SK-N-SH (cell line): ENCODE results near the gene LCNL1.

Experiments
- CTCF ChIP-seq: fragments of 200-600 bp; sonication (generic); IDR thresholded peaks from 2 replicates; pipeline ENCODE4 v1.6.1; 2017; ENCODE audit warnings: antibody characterized with exemption, mild to moderate bottlenecking, moderate library complexity
- GABPA ChIP-seq: IDR thresholded peaks from 2 replicates; pipeline ENCODE4 v1.4.0; 2012; ENCODE audit warnings: low read depth, mild to moderate bottlenecking
- MXI1 ChIP-seq: IDR thresholded peaks from 2 replicates; pipeline ENCODE4 v1.6.1; 2012; ENCODE audit warnings: mild to moderate bottlenecking, low read depth, low read length, improper control_type of control experiment
- TF ChIP-seq, protein P1 (sequence below): IDR thresholded peaks from 2 replicates; pipeline ENCODE4 v1.6.1; 2012; ENCODE audit warnings: mild to moderate bottlenecking, low read depth, low read length, moderate library complexity

- TF ChIP-seq MXI1 (no peak), CTCF (no peak), GABPA (no peak)
- TF ChIP-seq, protein P1, sequence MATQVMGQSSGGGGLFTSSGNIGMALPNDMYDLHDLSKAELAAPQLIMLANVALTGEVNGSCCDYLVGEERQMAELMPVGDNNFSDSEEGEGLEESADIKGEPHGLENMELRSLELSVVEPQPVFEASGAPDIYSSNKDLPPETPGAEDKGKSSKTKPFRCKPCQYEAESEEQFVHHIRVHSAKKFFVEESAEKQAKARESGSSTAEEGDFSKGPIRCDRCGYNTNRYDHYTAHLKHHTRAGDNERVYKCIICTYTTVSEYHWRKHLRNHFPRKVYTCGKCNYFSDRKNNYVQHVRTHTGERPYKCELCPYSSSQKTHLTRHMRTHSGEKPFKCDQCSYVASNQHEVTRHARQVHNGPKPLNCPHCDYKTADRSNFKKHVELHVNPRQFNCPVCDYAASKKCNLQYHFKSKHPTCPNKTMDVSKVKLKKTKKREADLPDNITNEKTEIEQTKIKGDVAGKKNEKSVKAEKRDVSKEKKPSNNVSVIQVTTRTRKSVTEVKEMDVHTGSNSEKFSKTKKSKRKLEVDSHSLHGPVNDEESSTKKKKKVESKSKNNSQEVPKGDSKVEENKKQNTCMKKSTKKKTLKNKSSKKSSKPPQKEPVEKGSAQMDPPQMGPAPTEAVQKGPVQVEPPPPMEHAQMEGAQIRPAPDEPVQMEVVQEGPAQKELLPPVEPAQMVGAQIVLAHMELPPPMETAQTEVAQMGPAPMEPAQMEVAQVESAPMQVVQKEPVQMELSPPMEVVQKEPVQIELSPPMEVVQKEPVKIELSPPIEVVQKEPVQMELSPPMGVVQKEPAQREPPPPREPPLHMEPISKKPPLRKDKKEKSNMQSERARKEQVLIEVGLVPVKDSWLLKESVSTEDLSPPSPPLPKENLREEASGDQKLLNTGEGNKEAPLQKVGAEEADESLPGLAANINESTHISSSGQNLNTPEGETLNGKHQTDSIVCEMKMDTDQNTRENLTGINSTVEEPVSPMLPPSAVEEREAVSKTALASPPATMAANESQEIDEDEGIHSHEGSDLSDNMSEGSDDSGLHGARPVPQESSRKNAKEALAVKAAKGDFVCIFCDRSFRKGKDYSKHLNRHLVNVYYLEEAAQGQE = no peak
Measured at GRCh38 chr9:136972743-136973142, 10.1 kb upstream of the LCNL1 start.
